IMR-90 (cell line): ENCODE measurements around the gene TCEA2. TPM values are rescaled to one million over a fixed set of nuclear protein-coding genes. Genes with fewer than 3 reads are reported as not detected.

Experiments used
- ATAC-seq: fragments of 200-7000 bp; cut with Tn5 transposase; 2 replicates; pipeline ENCODE4 v1.9.1; 2020; ENCODE audit warnings: low read depth, mild to moderate bottlenecking, moderate library complexity
- BruUV-seq: library from RNA; stranded (reverse); fragments of 400-500 nt; replicated peaks from 2 replicates; lab custom pipeline; 2021; lab: Mats Ljungman, UMichigan
- CTCF ChIA-PET: fragments of 300-600 bp; formaldehyde crosslinking; extraction: SDS; loops from one replicate; lab custom pipeline; 2021; ENCODE audit warnings: antibody characterized with exemption; lab: Yijun Ruan, JAX
- POLR2A ChIA-PET: fragments of 300-600 bp; sonication (Branson Sonifier 250); formaldehyde crosslinking; loops from one replicate; lab custom pipeline; 2022; ENCODE audit warnings: antibody characterized with exemption; ENCODE audit not compliant: unreplicated experiment; lab: Charles Lee
- DNase-seq: peaks from one replicate; pipeline ENCODE4 v3.0.0; 2013
- H2AFZ ChIP-seq: replicated peaks from 2 replicates; pipeline ENCODE3; 2013; ENCODE audit warnings: low read length, mild to moderate bottlenecking; ENCODE audit not compliant: poor library complexity
- H2AK5ac ChIP-seq: 2 replicates; pipeline ENCODE4 v1.6.1; 2013; ENCODE audit warnings: low read depth, low read length, inconsistent platforms
- H2AK9ac ChIP-seq: replicated peaks from 2 replicates; pipeline ENCODE3; 2013; ENCODE audit warnings: mild to moderate bottlenecking, low read depth, low read length, moderate library complexity; ENCODE audit not compliant: poor library complexity
- H2BK120ac ChIP-seq: 2 replicates; pipeline ENCODE4 v1.6.1; 2013; ENCODE audit warnings: low read depth, low read length, inconsistent platforms
- H2BK15ac ChIP-seq: 3 replicates; pipeline ENCODE4 v1.6.1; 2013; ENCODE audit warnings: low read depth, low read length, inconsistent platforms
- H2BK20ac ChIP-seq: 2 replicates; pipeline ENCODE4 v1.6.1; 2013; ENCODE audit warnings: low read depth, mild to moderate bottlenecking, inconsistent platforms, low read length, moderate library complexity
- H2BK5ac ChIP-seq: 2 replicates; pipeline ENCODE4 v1.6.1; 2013; ENCODE audit warnings: mild to moderate bottlenecking, low read depth, low read length, inconsistent platforms; ENCODE audit not compliant: poor library complexity, severe bottlenecking
- H3K14ac ChIP-seq: replicated peaks from 2 replicates; pipeline ENCODE4 v1.6.1; 2013; ENCODE audit warnings: low read depth, low read length, inconsistent platforms
- H3K18ac ChIP-seq: 2 replicates; pipeline ENCODE4 v1.6.1; 2013; ENCODE audit warnings: low read depth, low read length, control low read depth
- H3K23ac ChIP-seq: 2 replicates; pipeline ENCODE4 v1.6.1; 2013; ENCODE audit warnings: low read depth, low read length, inconsistent platforms
- H3K27ac ChIP-seq: 2 replicates; pipeline ENCODE4 v1.5.1; 2013; ENCODE audit warnings: mild to moderate bottlenecking, control low read depth, low read length; ENCODE audit not compliant: insufficient read depth
- H3K27me3 ChIP-seq: 2 replicates; pipeline ENCODE4 v1.6.1; 2013; ENCODE audit warnings: low read length; ENCODE audit not compliant: control insufficient read depth, insufficient read depth
- H3K36me3 ChIP-seq: 2 replicates; pipeline ENCODE4 v1.6.1; 2013; ENCODE audit warnings: low read length, mixed read lengths; ENCODE audit not compliant: control insufficient read depth, insufficient read depth
- H3K4ac ChIP-seq: 2 replicates; pipeline ENCODE4 v1.6.1; 2013; ENCODE audit warnings: low read depth, low read length, inconsistent platforms
- H3K4me1 ChIP-seq: 2 replicates; pipeline ENCODE4 v1.6.1; 2013; ENCODE audit warnings: low read length, mixed read lengths; ENCODE audit not compliant: control insufficient read depth, insufficient read depth
- H3K4me2 ChIP-seq: 2 replicates; pipeline ENCODE4 v1.6.1; 2013; ENCODE audit warnings: low read depth, mild to moderate bottlenecking, control low read depth, low read length, moderate library complexity
- H3K4me3 ChIP-seq: 2 replicates; pipeline ENCODE4 v1.5.1; 2013; ENCODE audit warnings: low read depth, mild to moderate bottlenecking, control low read depth, low read length, moderate library complexity; ENCODE audit not compliant: insufficient read depth
- H3K56ac ChIP-seq: 2 replicates; pipeline ENCODE4 v1.6.1; 2013; ENCODE audit warnings: low read length, inconsistent platforms; ENCODE audit not compliant: insufficient read depth; ENCODE audit errors: extremely low read depth
- H3K79me1 ChIP-seq, 2 experiments: 2 replicates each; pipeline ENCODE4 v1.6.1; 2013; ENCODE audit warnings: low read length in 2 of 2, inconsistent platforms in 1 of 2, low read depth in 1 of 2
- H3K9ac ChIP-seq: 2 replicates; pipeline ENCODE4 v1.6.1; 2013; ENCODE audit warnings: low read depth, low read length, control low read depth
- H3K9me1 ChIP-seq: 2 replicates; pipeline ENCODE4 v1.6.1; 2013; ENCODE audit warnings: low read length, inconsistent platforms; ENCODE audit not compliant: insufficient read depth
- H3K9me3 ChIP-seq: 2 replicates; pipeline ENCODE4 v1.6.1; 2013; ENCODE audit warnings: low read length; ENCODE audit not compliant: control insufficient read depth, insufficient read depth
- H4K20me1 ChIP-seq: 2 replicates; pipeline ENCODE4 v1.6.1; 2013; ENCODE audit warnings: low read length, inconsistent platforms; ENCODE audit not compliant: insufficient read depth
- H4K5ac ChIP-seq: 2 replicates; pipeline ENCODE4 v1.6.1; 2013; ENCODE audit warnings: mild to moderate bottlenecking, low read depth, low read length, control low read depth
- H4K8ac ChIP-seq, 2 experiments: 2 replicates each; pipeline ENCODE4 v1.6.1; 2013; ENCODE audit warnings: low read depth in 2 of 2, low read length in 2 of 2, control low read depth in 1 of 2, inconsistent platforms in 1 of 2
- H4K91ac ChIP-seq: 2 replicates; pipeline ENCODE4 v1.6.1; 2013; ENCODE audit warnings: low read depth, low read length, inconsistent platforms; ENCODE audit not compliant: insufficient read depth
- BHLHE40 ChIP-seq: fragments of 150-350 bp; IDR thresholded peaks from 2 replicates; pipeline ENCODE4 v1.6.1; 2016; ENCODE audit warnings: mild to moderate bottlenecking, low read depth, low read length
- POLR2A ChIP-seq: IDR thresholded peaks from 2 replicates; pipeline ENCODE4 v1.6.1; 2012; ENCODE audit warnings: mild to moderate bottlenecking, low read depth, low read length
- RCOR1 ChIP-seq: IDR thresholded peaks from 2 replicates; pipeline ENCODE4 v1.6.1; 2012; ENCODE audit warnings: mild to moderate bottlenecking, low read length, improper control_type of control experiment; ENCODE audit not compliant: insufficient replicate concordance
- WGBS, 2 experiments: methylation state at CpG; one replicate each; pipeline versions ENCODE4 v1.1.5 to v1.1.7; 2013; ENCODE audit warnings: missing lambda C conversion rate in 2 of 2; ENCODE audit not compliant: insufficient read length in 1 of 2; ENCODE audit errors: extremely low coverage in 2 of 2; 5-methylcytosine and 5-hydroxymethylcytosine counted together
- dilution Hi-C: fragments of 300-500 bp; cut with HindIII; formaldehyde crosslinking; loops from one replicate; pipeline ENCODE4 v1.14.3; 2018; ENCODE audit warnings: low sequenced_read_pairs; ENCODE audit not compliant: unreplicated experiment
- in situ Hi-C: fragments of 300-500 bp; cut with MboI; formaldehyde crosslinking; loops from 3 replicates; pipeline ENCODE4 v1.14.3; 2019; ENCODE audit warnings: low sequenced_read_pairs, inconsistent platforms, mixed read lengths
- intact Hi-C: fragments of 100-400 bp; cut with micrococcal nuclease; formaldehyde crosslinking; loops from 2 replicates; pipeline ENCODE4 v1.10.0; 2022
- polyA plus RNA-seq, 3 experiments: library from polyadenylated mRNA; depleted of rRNA; stranded (reverse); fragments of >200 nt; gene quantifications; 2 replicates each; pipeline ENCODE4 v1.2.3, GENCODE V29; 2012; ENCODE audit warnings: low replicate concordance in 1 of 3
- total RNA-seq: library from RNA; depleted of rRNA; stranded (reverse); fragments of >200 nt; gene quantifications from 2 replicates; pipeline ENCODE4 v1.2.3, GENCODE V29; 2012

Gene TCEA2
- total and polyA plus RNA-seq, 2 of the 4 experiments (the other 2 are of a cell fraction), result 9.3 to 30.0 TPM

DNA sequence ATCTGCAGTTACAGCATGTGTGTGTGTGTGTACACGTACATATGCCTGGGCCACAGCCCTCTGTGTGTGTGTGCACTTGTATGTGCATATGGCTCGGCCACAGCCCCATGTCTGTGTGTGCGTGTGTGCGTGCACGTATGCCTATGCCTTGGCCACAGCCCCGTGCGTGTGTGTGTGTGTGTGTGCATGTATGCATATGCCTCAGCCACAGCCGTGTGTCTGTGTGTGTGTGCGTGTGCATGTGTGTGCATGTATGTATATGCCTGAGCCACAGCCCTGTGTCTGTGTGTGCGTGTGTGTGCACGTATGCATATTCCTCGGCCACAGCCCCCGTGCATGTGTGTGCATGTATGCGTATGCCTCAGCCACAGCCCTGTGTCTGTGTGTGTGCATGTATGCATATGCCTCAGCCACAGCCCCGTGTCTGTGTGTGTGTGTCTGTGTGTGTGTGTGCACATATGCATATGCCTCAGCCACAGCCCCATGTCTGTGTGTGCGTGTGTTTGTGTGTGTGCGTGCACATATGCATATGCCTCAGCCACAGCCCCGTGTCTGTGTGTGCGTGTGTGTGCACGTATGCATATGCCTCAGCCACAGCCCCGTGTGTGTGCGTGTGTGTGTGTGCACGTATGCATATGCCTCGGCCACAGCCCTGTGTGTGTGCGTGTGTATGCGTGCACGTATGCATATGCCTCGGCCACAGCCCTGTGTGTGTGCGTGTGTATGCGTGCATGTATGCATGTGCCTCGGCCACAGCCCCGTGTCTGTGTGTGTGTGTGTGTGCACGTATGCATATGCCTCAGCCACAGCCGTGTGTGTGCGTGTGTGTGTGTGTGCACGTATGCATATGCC is 41.6 kb upstream of the TCEA2 start:
- Histone ChIP-seq H3K9me3 (no peaks in the 10 kb centered on the region), H3K9ac (no peak overlapping the region), H3K14ac (no peak overlapping the region), H4K20me1 (peaks cover 16% of the 10 kb centered on the region), H4K8ac (no peak overlapping the region), H3K23ac (no peak overlapping the region), H2AK5ac (no peak overlapping the region), H2BK120ac (no peak overlapping the region), H3K79me1 (peaks cover 14 to 19% of the 10 kb centered on the region in 2 experiments; a peak in 3 of 4 replicates), H3K56ac (no peak overlapping the region), H2BK5ac (no peak overlapping the region), H2AFZ (no peak overlapping the region), H3K4me1 (no peaks in the 10 kb centered on the region), H2BK15ac (no peak overlapping the region), H3K4me3 (no peak overlapping the region), H4K5ac (no peak overlapping the region), H3K9me1 (peaks cover 4% of the 10 kb centered on the region; the same call in 1 of the 2 replicates), H3K27me3 (no peaks in the 10 kb centered on the region), H4K91ac (no peak overlapping the region), H2BK20ac (no peak overlapping the region), H3K18ac (no peak overlapping the region), H3K4me2 (no peak overlapping the region), H3K4ac (no peak overlapping the region), H3K36me3 (peaks cover 63% of the 10 kb centered on the region), H2AK9ac (no peak overlapping the region), H3K27ac (no peak overlapping the region)
- dilution Hi-C loops, result no loop called here
- POLR2A ChIA-PET, result no interaction called here
- intact Hi-C loops, result no loop called here
- CTCF ChIA-PET, result no interaction called here
- BruUV-seq, result no TSS peak
- in situ Hi-C loops, result no loop called here
- TF ChIP-seq RCOR1, result no peak
- TF ChIP-seq POLR2A, result no peak
- TF ChIP-seq BHLHE40, result no peak
- 98% methylated on average over 22 of the region's 36 CpGs; no CpG with 5 or more reads in 1 of the 2 experiments for WGBS, 2 experiments
- ATAC-seq (no peak), DNase-seq (no peak)
